Sigmoid colon (tissue), 7 donors: ENCODE data around the gene LRRIQ3. TPM values are rescaled to one million over a fixed set of nuclear protein-coding genes. Genes with fewer than 3 reads are reported as not detected.

Source experiments
- DNase-seq: peaks from one replicate; pipeline ENCODE4 v3.0.0-alpha.2; 2019
- H3K27ac ChIP-seq, 4 donors: fragments of 200-600 bp; sonication (generic); one replicate each; pipeline ENCODE4 v1.5.1; 2016 to 2019; ENCODE audit warnings: mild to moderate bottlenecking in 1 of 4
- H3K27me3 ChIP-seq, 3 donors: fragments of 200-600 bp; sonication (generic); one replicate each; pipeline ENCODE4 v1.5.1; 2019; ENCODE audit warnings: mild to moderate bottlenecking in 1 of 3
- H3K36me3 ChIP-seq, 4 donors: fragments of 200-600 bp; sonication (generic); one replicate each; pipeline ENCODE4 v1.5.1; 2016 to 2019
- H3K4me1 ChIP-seq, 4 donors: fragments of 200-600 bp; sonication (generic); one replicate each; pipeline ENCODE4 v1.5.1; 2017 to 2019
- H3K4me3 ChIP-seq, 4 donors: fragments of 200-600 bp; sonication (generic); one replicate each; pipeline ENCODE4 v1.5.1; 2017 to 2019; ENCODE audit warnings: mild to moderate bottlenecking in 2 of 4, moderate library complexity in 1 of 4
- H3K9me3 ChIP-seq, 4 donors: fragments of 200-600 bp in 3 of 4; sonication (generic) in 3 of 4; one replicate each; pipeline versions ENCODE4 v1.5.1 to v1.6.1; 2013 to 2019
- EP300 ChIP-seq, 4 donors: sonication (generic); formaldehyde crosslinking; IDR thresholded peaks; one replicate each; pipeline ENCODE4 v1.6.1; 2017; ENCODE audit warnings: antibody characterized with exemption in 4 of 4
- POLR2A ChIP-seq, 2 donors: fragments of 450-650 bp; IDR thresholded peaks; one replicate each; pipeline ENCODE4 v1.6.1; 2016; ENCODE audit warnings: antibody characterized with exemption in 2 of 2, mild to moderate bottlenecking in 2 of 2, moderate library complexity in 2 of 2
- POLR2AphosphoS5 ChIP-seq, 4 donors: sonication (generic); formaldehyde crosslinking; IDR thresholded peaks; one replicate each; pipeline ENCODE4 v1.6.1; 2017; ENCODE audit warnings: antibody characterized with exemption in 4 of 4
- WGBS, 2 donors: extraction: QIAGEN DNeasy Blood & Tissue Kit; methylation state at CpG; one replicate each; pipeline ENCODE4 v1.1.7; 2013; 5-methylcytosine and 5-hydroxymethylcytosine counted together
- intact Hi-C: fragments of 100-400 bp; cut with DNase I; formaldehyde crosslinking; loops from one replicate; pipeline ENCODE4 v1.15.1; 2023
- polyA plus RNA-seq, 3 donors: library from polyadenylated mRNA; stranded (reverse); fragments of 200-250 nt; gene quantifications; one replicate each; pipeline ENCODE4 v1.2.3, GENCODE V29; 2013
- total RNA-seq, 4 donors: library from RNA; depleted of rRNA; stranded (reverse); fragments of >200 nt; gene quantifications; one replicate each; pipeline ENCODE4 v1.1.0, GENCODE V29; 2016
- TF ChIP-seq, protein P1 (sequence below), 4 experiments: fragments of 450-650 bp in 3 of 4; fragments of 200-600 bp in 1 of 4; IDR thresholded peaks; one replicate each; pipeline ENCODE4 v1.5.1; 2016 to 2019; ENCODE audit warnings: antibody characterized with exemption in 4 of 4, mild to moderate bottlenecking in 3 of 4, moderate library complexity in 2 of 4
- donor health status: healthy with polysubstance abuse.
- donor health status: Bipolar disorder and iron deficiency.
- donor health status: healthy.

LRRIQ3 gene
- total and polyA plus RNA-seq, 7 donors, result 0.16 to 1.2 (median 0.35) TPM; not detected in 1

DNA sequence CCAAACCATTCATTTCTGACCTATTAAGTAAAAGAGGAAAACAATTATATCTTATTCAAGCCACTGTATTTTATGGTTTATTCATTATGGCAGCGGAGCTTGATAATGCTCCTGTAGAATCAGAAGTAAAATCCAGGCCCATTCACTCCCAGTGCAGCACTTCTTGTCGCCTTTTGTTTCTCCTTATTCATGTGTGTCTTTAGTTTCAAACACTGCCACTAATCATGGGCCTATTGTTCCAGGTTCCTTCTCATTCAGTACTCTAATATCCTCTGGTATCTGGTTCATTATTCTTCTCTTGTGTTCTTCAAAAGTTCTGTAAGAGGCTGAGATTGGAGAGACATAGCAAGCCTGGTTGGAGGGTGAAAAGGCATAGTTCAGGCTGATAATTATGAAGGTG lies 218.3 kb downstream of the LRRIQ3 start:
- H3K27ac ChIP-seq, result no peak overlapping the region
- intact Hi-C loops, result no loop called here
- no peaks in the 10 kb centered on the region for H3K27me3 ChIP-seq
- H3K9me3 ChIP-seq, result no peaks in the 10 kb centered on the region
- TF ChIP-seq POLR2A (IDR thresholded peaks at IDR 0.05), result no peak
- no peak for TF ChIP-seq EP300 (IDR thresholded peaks at IDR 0.05)
- no peaks in the 10 kb centered on the region for H3K4me1 ChIP-seq
- no peak overlapping the region for H3K4me3 ChIP-seq
- WGBS, 2 donors, result 93% methylated on average over 2 of the region's 2 CpGs
- no peaks in the 10 kb centered on the region for H3K36me3 ChIP-seq
- no peak for DNase-seq

DNA sequence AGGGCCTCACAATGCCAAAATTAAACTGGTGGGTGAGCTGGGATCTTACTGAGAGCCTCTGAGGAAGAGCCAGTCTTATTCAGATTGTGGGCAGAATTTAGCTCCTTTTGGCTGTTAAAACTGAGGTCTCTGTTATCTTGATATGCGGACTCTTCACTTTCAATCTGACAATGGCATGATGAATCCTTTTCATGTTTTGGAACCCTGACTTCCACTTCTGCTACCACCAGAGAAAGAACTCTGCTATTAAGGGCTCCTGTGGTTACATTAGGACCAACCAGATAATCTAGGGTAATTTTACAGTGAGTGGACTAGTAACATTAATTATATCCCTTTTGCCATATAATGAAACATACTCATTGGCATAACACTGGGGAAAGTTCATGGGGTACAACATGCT lies 219.0 kb downstream of the LRRIQ3 start:
- H3K9me3 ChIP-seq, result no peaks in the 10 kb centered on the region
- no peak overlapping the region for H3K4me3 ChIP-seq
- 88 to 95% methylated on average over 1 of the region's 1 CpG for WGBS, 2 donors
- H3K27me3 ChIP-seq, result no peaks in the 10 kb centered on the region
- intact Hi-C loops, result no loop called here
- no peaks in the 10 kb centered on the region for H3K36me3 ChIP-seq
- no peak for DNase-seq
- H3K27ac ChIP-seq, result no peak overlapping the region
- no peaks in the 10 kb centered on the region for H3K4me1 ChIP-seq
- TF ChIP-seq, protein P1, sequence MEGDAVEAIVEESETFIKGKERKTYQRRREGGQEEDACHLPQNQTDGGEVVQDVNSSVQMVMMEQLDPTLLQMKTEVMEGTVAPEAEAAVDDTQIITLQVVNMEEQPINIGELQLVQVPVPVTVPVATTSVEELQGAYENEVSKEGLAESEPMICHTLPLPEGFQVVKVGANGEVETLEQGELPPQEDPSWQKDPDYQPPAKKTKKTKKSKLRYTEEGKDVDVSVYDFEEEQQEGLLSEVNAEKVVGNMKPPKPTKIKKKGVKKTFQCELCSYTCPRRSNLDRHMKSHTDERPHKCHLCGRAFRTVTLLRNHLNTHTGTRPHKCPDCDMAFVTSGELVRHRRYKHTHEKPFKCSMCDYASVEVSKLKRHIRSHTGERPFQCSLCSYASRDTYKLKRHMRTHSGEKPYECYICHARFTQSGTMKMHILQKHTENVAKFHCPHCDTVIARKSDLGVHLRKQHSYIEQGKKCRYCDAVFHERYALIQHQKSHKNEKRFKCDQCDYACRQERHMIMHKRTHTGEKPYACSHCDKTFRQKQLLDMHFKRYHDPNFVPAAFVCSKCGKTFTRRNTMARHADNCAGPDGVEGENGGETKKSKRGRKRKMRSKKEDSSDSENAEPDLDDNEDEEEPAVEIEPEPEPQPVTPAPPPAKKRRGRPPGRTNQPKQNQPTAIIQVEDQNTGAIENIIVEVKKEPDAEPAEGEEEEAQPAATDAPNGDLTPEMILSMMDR (IDR thresholded peaks at IDR 0.05), result no peak
- TF ChIP-seq EP300 (IDR thresholded peaks at IDR 0.05) (no peak), POLR2A (IDR thresholded peaks at IDR 0.05) (no peak), POLR2AphosphoS5 (IDR thresholded peaks at IDR 0.05) (no peak)

Other genes with a start within 250 kb of the LRRIQ3 start
- 10 to 100 TPM in 3 of 4 donors, 1 to 10 TPM in 1; 8.3 to 20.3 (median 11.3) TPM for gene FPGT, start 66 bp upstream of the LRRIQ3 start, total RNA-seq
- 10 to 100 TPM in 2 of 3 donors, 1 to 10 TPM in 1; 7.4 to 11.1 (median 10.2) TPM for gene FPGT, start 66 bp upstream of the LRRIQ3 start, polyA plus RNA-seq
- 1 to 10 TPM; 1.6 to 6.9 (median 5.7) TPM for gene TNNI3K, start 37.2 kb upstream of the LRRIQ3 start, total RNA-seq
- gene TNNI3K, start 37.2 kb upstream of the LRRIQ3 start, polyA plus RNA-seq, result 1 to 10 TPM in 1 of 3 donors, under 1 TPM in 1, not detected in 1; 0.45 to 3.0 TPM